AG10803 (cell line): ENCODE results near the gene FAAH.

Experiments
- DNase-seq: peaks from one replicate; pipeline ENCODE4 v3.0.0; 2010; ENCODE audit warnings: low read depth
- H3K4me3 ChIP-seq: 2 replicates; pipeline ENCODE4 v1.5.1; 2011; ENCODE audit warnings: mild to moderate bottlenecking, low read length, control low read depth
- TF ChIP-seq, protein P1 (sequence below): conservative IDR thresholded peaks from 2 replicates; pipeline ENCODE4 v1.5.1; 2011; ENCODE audit warnings: mild to moderate bottlenecking, low read length, control low read depth, inconsistent platforms

The FAAH gene

GRCh38 chr1:46411601-46412341 lies 17.7 kb downstream of the FAAH start:
- H3K4me3 ChIP-seq: no peak overlapping the region
- DNase-seq: no peak
- TF ChIP-seq, protein P1, sequence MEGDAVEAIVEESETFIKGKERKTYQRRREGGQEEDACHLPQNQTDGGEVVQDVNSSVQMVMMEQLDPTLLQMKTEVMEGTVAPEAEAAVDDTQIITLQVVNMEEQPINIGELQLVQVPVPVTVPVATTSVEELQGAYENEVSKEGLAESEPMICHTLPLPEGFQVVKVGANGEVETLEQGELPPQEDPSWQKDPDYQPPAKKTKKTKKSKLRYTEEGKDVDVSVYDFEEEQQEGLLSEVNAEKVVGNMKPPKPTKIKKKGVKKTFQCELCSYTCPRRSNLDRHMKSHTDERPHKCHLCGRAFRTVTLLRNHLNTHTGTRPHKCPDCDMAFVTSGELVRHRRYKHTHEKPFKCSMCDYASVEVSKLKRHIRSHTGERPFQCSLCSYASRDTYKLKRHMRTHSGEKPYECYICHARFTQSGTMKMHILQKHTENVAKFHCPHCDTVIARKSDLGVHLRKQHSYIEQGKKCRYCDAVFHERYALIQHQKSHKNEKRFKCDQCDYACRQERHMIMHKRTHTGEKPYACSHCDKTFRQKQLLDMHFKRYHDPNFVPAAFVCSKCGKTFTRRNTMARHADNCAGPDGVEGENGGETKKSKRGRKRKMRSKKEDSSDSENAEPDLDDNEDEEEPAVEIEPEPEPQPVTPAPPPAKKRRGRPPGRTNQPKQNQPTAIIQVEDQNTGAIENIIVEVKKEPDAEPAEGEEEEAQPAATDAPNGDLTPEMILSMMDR: no peak

- H3K4me3 ChIP-seq: no peak overlapping the region
- no peak for DNase-seq
- TF ChIP-seq, protein P1: no peak
Observed at GRCh38 chr1:46412893-46413595, 18.9 kb downstream of the FAAH start.

- TF ChIP-seq, protein P1: peak; percentile 26
- no peak overlapping the region for H3K4me3 ChIP-seq
- DNase-seq: no peak
Observed at GRCh38 chr1:46413596-46413985, 19.5 kb downstream of the FAAH start.

- no peak for DNase-seq
- TF ChIP-seq, protein P1: no peak
- no peak overlapping the region for H3K4me3 ChIP-seq
Observed at GRCh38 chr1:46415514-46415913, 21.4 kb downstream of the FAAH start.

DNA sequence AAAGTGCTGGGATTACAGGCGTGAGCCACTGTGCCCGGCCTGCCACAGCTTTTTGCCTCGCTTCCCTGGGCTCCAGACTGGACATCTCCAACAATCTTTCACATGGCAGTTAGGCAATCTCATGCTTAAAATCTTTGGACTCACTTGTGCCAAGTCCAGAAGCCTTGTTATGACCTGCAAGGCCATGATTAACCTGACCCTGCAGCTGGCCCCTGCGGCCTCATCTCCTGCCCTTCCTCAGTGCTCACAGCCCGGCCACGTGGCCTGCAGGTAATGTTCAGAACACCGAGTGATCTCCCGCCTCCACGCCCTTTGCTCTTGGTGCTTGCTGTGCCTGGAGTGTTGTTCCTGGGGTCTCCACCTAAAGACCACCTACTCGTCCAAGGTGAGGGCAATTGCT lies 24.9 kb downstream of the FAAH start:
- TF ChIP-seq, protein P1: no peak
- no peak for DNase-seq
- H3K4me3 ChIP-seq: no peak overlapping the region

GRCh38 chr1:46420533-46420915 lies 26.4 kb downstream of the FAAH start:
- no peak overlapping the region for H3K4me3 ChIP-seq
- no peak for DNase-seq
- TF ChIP-seq, protein P1: no peak

DNA sequence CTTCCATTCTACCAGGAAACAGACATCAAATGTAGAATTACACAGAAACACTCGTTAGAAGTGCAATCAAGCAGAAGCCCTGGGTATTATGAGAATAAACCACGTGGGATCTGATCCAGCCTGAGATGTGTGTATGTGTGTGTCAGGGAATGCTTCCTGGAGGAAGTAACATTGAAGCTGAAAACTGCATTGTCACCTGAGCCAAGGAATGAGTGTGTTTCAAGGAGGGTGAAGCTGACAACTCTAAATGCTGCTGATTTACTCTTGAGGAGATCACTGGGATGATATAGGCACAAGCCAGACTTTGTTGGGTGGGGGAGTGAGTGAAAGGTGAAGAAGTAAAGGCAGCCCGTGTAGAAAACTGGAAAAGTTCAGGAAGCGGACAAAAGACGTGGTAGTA lies 27.6 kb downstream of the FAAH start:
- DNase-seq: no peak
- TF ChIP-seq, protein P1: no peak
- H3K4me3 ChIP-seq: no peak overlapping the region
